ENCODE data around the gene DOC2B. TPM values are rescaled to one million over a fixed set of nuclear protein-coding genes. Genes with fewer than 3 reads are reported as not detected.

DOC2B gene
- polyA plus RNA-seq, 1 of the 3 experiments (the other 2 are of a cell fraction), result 0.16 TPM

- Histone ChIP-seq H3K9ac (no peak overlapping the region), H3K79me2 (ENCODE audit: insufficient read depth) (no peaks in the 10 kb centered on the region), H3K4me1 (ENCODE audit: control insufficient read depth in 1 of 2, insufficient read depth in 2 of 2, low read depth in 1 of 2, low read length in 1 of 2) (peaks cover 0 to 6% of the 10 kb centered on the region in 2 experiments; a peak in 1 of 4 replicates), H3F3A (replicated peaks; ENCODE audit: insufficient read depth) (no peaks in the 10 kb centered on the region), H4K20me1 (ENCODE audit: insufficient read depth) (no peaks in the 10 kb centered on the region), H3K27ac (ENCODE audit: low read depth in 2 of 2, low read length in 1 of 2) (no peak overlapping the region), H2AFZ (ENCODE audit: low read depth) (no peak overlapping the region), H3K4me3 (ENCODE audit: low read depth in 2 of 2, low read length in 1 of 2) (no peak overlapping the region), H3K9me2 (no peaks in the 10 kb centered on the region), H3K27me3 (ENCODE audit: insufficient read depth) (no peaks in the 10 kb centered on the region), H3K36me3 (replicated peaks in 1 of 2; ENCODE audit: control insufficient read depth in 1 of 2, insufficient read depth in 2 of 2, low read length in 1 of 2) (no peaks in the 10 kb centered on the region), H3K4me2 (no peak overlapping the region), H3K9me3 (no peaks in the 10 kb centered on the region)
- WGBS (ENCODE audit: low lambda C conversion rate), result 44% methylated on average over 7 of the region's 12 CpGs
- TF ChIP-seq SIN3A (IDR thresholded peaks at IDR 0.05; ENCODE audit: borderline replicate concordance, low read depth, low read length), result no peak
- TF ChIP-seq FOSL2 (IDR thresholded peaks at IDR 0.05; ENCODE audit: borderline replicate concordance, low read depth), result no peak
- TF ChIP-seq TCF12 (IDR thresholded peaks at IDR 0.05), result no peak
- TF ChIP-seq MXI1 (IDR thresholded peaks at IDR 0.05; ENCODE audit: low read depth, low read length), result no peak
- TF ChIP-seq IRF3 (IDR thresholded peaks at IDR 0.05; ENCODE audit: low read depth, low read length), result no peak
- TF ChIP-seq RAD21 (IDR thresholded peaks at IDR 0.05; ENCODE audit: low read length), result no peak
- no peak for TF ChIP-seq YY1 (IDR thresholded peaks at IDR 0.05; ENCODE audit: low read depth)
- TF ChIP-seq CTCF (IDR thresholded peaks at IDR 0.05), result no peak
- TF ChIP-seq, protein P1, sequence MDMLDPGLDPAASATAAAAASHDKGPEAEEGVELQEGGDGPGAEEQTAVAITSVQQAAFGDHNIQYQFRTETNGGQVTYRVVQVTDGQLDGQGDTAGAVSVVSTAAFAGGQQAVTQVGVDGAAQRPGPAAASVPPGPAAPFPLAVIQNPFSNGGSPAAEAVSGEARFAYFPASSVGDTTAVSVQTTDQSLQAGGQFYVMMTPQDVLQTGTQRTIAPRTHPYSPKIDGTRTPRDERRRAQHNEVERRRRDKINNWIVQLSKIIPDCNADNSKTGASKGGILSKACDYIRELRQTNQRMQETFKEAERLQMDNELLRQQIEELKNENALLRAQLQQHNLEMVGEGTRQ (IDR thresholded peaks at IDR 0.05; ENCODE audit: borderline replicate concordance, low read depth, low read length), result no peak
- TF ChIP-seq USF1 (IDR thresholded peaks at IDR 0.05; ENCODE audit: borderline replicate concordance, low read depth), result no peak
- TF ChIP-seq GABPA (IDR thresholded peaks at IDR 0.05; ENCODE audit: low read depth), result no peak
- TF ChIP-seq EP300 (IDR thresholded peaks at IDR 0.05; ENCODE audit: borderline replicate concordance in 1 of 2, low read depth in 1 of 2, low read length in 1 of 2), result no peak
- TF ChIP-seq, protein P2, sequence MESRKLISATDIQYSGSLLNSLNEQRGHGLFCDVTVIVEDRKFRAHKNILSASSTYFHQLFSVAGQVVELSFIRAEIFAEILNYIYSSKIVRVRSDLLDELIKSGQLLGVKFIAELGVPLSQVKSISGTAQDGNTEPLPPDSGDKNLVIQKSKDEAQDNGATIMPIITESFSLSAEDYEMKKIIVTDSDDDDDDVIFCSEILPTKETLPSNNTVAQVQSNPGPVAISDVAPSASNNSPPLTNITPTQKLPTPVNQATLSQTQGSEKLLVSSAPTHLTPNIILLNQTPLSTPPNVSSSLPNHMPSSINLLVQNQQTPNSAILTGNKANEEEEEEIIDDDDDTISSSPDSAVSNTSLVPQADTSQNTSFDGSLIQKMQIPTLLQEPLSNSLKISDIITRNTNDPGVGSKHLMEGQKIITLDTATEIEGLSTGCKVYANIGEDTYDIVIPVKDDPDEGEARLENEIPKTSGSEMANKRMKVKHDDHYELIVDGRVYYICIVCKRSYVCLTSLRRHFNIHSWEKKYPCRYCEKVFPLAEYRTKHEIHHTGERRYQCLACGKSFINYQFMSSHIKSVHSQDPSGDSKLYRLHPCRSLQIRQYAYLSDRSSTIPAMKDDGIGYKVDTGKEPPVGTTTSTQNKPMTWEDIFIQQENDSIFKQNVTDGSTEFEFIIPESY (IDR thresholded peaks at IDR 0.05; ENCODE audit: borderline replicate concordance, low read depth), result no peak
- no peak for TF ChIP-seq ELF1 (IDR thresholded peaks at IDR 0.05)
- no peak for TF ChIP-seq TAF1 (IDR thresholded peaks at IDR 0.05; ENCODE audit: borderline replicate concordance, low read depth, low read length)
- no peak for TF ChIP-seq RFX5 (IDR thresholded peaks at IDR 0.05; ENCODE audit: low read length)
- CTCF ChIA-PET, result interaction anchor here (0.9 kb wide), 1 partner anchor 15 kb away, joined by 4 read pairs; no protein-coding TSS in a partner anchor
- no peak for DNase-seq
- POLR2A ChIA-PET, result no interaction called here
These were observed 42.4 kb upstream of the DOC2B start for GRCh38 chr17:223723-224471.
